ENCODE results near the gene TRAPPC2L. TPM values are rescaled to one million over a fixed set of nuclear protein-coding genes. Genes with fewer than 3 reads are reported as not detected.

Gene TRAPPC2L
- total and polyA plus RNA-seq, 10 donors, result 28.9 to 87.5 (median 41.7) TPM

GRCh38 chr16:88840600-88841215 is 16.2 kb upstream of the TRAPPC2L start:
- H3K27me3 ChIP-seq (replicated peaks in 1 of 7), result no peaks in the 10 kb centered on the region
- intact Hi-C loops (cut with DNase I; ENCODE audit: low total_unique reads), result no loop called here
- H3K4me3 ChIP-seq, result peak overlapping the region in 1 of 8 donors; percentile 25
- peaks cover 0 to 36% (median 11%) of the 10 kb centered on the region in 6 donors for H3K4me1 ChIP-seq
- peak overlapping the region in 7 of 8 donors; percentile 10 to 77 (median 41) for H3K27ac ChIP-seq
- WGBS, 5 donors, result 71 to 87% (median 83%) methylated on average over 28 to 30 of the region's 30 CpGs
- TF ChIP-seq CTCF (IDR thresholded peaks at IDR 0.05 in 8 of 11, conservative IDR thresholded peaks at IDR 0.05 in 3 of 11), result no peak
- TF ChIP-seq POLR2A (IDR thresholded peaks at IDR 0.05), result no peak
- TF ChIP-seq POLR2AphosphoS5 (IDR thresholded peaks at IDR 0.05), result no peak
- peaks cover 0 to 87% (median 30%) of the 10 kb centered on the region in 6 donors for H3K36me3 ChIP-seq
- no peaks in the 10 kb centered on the region for H3K9me3 ChIP-seq
- DNase-seq, result no peak

- WGBS, 5 donors, result 86 to 93% (median 91%) methylated on average over 28 to 40 of the region's 40 CpGs
- TF ChIP-seq CTCF (IDR thresholded peaks at IDR 0.05 in 8 of 11, conservative IDR thresholded peaks at IDR 0.05 in 3 of 11) (no peak), POLR2A (IDR thresholded peaks at IDR 0.05) (no peak), POLR2AphosphoS5 (IDR thresholded peaks at IDR 0.05) (no peak)
- H3K9me3 ChIP-seq, result no peaks in the 10 kb centered on the region
- peaks cover 0 to 91% (median 30%) of the 10 kb centered on the region in 6 donors for H3K36me3 ChIP-seq
- H3K27me3 ChIP-seq (replicated peaks in 1 of 7), result no peaks in the 10 kb centered on the region
- H3K4me1 ChIP-seq, result peaks cover 0 to 36% (median 11%) of the 10 kb centered on the region in 6 donors
- intact Hi-C loops (cut with DNase I; ENCODE audit: low total_unique reads), result no loop called here
- H3K27ac ChIP-seq, result peak overlapping the region in 1 of 8 donors; percentile 70
- DNase-seq, result no peak
- no peak overlapping the region for H3K4me3 ChIP-seq
Observed at GRCh38 chr16:88841521-88842307, 15.2 kb upstream of the TRAPPC2L start.

GRCh38 chr16:88842308-88842756 is 14.6 kb upstream of the TRAPPC2L start:
- Histone ChIP-seq H3K4me3 (no peak overlapping the region), H3K27ac (no peak overlapping the region), H3K9me3 (no peaks in the 10 kb centered on the region), H3K4me1 (peaks cover 0 to 36% (median 11%) of the 10 kb centered on the region in 6 donors), H3K36me3 (peaks cover 0 to 91% (median 30%) of the 10 kb centered on the region in 6 donors), H3K27me3 (replicated peaks in 1 of 7) (no peaks in the 10 kb centered on the region)
- 82 to 92% (median 90%) methylated on average over 6 to 15 of the region's 15 CpGs for WGBS, 5 donors
- no peak for DNase-seq
- intact Hi-C loops (cut with DNase I; ENCODE audit: low total_unique reads), result no loop called here
- no peak for TF ChIP-seq POLR2A (IDR thresholded peaks at IDR 0.05)
- TF ChIP-seq CTCF (IDR thresholded peaks at IDR 0.05 in 8 of 11, conservative IDR thresholded peaks at IDR 0.05 in 3 of 11), result no peak
- no peak for TF ChIP-seq POLR2AphosphoS5 (IDR thresholded peaks at IDR 0.05)

- no peak for DNase-seq
- intact Hi-C loops (cut with DNase I; ENCODE audit: low total_unique reads), result no loop called here
- Histone ChIP-seq H3K27ac (no peak overlapping the region), H3K36me3 (peaks cover 0 to 91% (median 32%) of the 10 kb centered on the region in 6 donors), H3K27me3 (replicated peaks in 1 of 7) (no peaks in the 10 kb centered on the region), H3K9me3 (no peaks in the 10 kb centered on the region), H3K4me3 (no peak overlapping the region), H3K4me1 (peaks cover 0 to 36% (median 11%) of the 10 kb centered on the region in 6 donors)
- 94 to 97% (median 94%) methylated on average over 17 to 25 of the region's 25 CpGs for WGBS, 5 donors
- TF ChIP-seq POLR2A (IDR thresholded peaks at IDR 0.05) (no peak), POLR2AphosphoS5 (IDR thresholded peaks at IDR 0.05) (no peak), CTCF (IDR thresholded peaks at IDR 0.05 in 8 of 11, conservative IDR thresholded peaks at IDR 0.05 in 3 of 11) (no peak)
Observed at GRCh38 chr16:88842806-88843205, 14.1 kb upstream of the TRAPPC2L start.
